K562 (cell line): ENCODE measurements around the gene HEBP2. TPM values are rescaled to one million over a fixed set of nuclear protein-coding genes. Genes with fewer than 3 reads are reported as not detected.

Experiments used
- ARID3A ChIP-seq: IDR thresholded peaks from 2 replicates; pipeline ENCODE4 v1.6.1; 2012; ENCODE audit warnings: low read depth, low read length, improper control_type of control experiment, borderline replicate concordance
- CBX3 ChIP-seq, 2 experiments: IDR thresholded peaks; 1 replicate in 1 of 2; 2 replicates in 1 of 2; pipeline ENCODE4 v1.6.1; 2012; ENCODE audit warnings: inconsistent platforms in 2 of 2, low read length in 2 of 2, borderline replicate concordance in 1 of 2, control low read depth in 1 of 2
- GATA2 ChIP-seq: sonication (generic); formaldehyde crosslinking; IDR thresholded peaks from 2 replicates; pipeline ENCODE4 v1.4.0; 2020; ENCODE audit warnings: mild to moderate bottlenecking, missing genetic modification reagents
- HMG20A ChIP-seq: fragments of 450-650 bp; formaldehyde crosslinking; conservative IDR thresholded peaks from 2 replicates; pipeline ENCODE4 v1.4.0; 2020; ENCODE audit warnings: mild to moderate bottlenecking, mixed read lengths
- HMGXB4 ChIP-seq: sonication (generic); formaldehyde crosslinking; IDR thresholded peaks from 2 replicates; pipeline ENCODE4 v1.8.1; 2023; ENCODE audit warnings: mild to moderate bottlenecking, missing genetic modification reagents
- KAT2B ChIP-seq: IDR thresholded peaks from one replicate; pipeline ENCODE4 v1.6.1; 2012; ENCODE audit warnings: low read depth, mild to moderate bottlenecking, control low read depth, inconsistent platforms, low read length, moderate library complexity
- KLF13 ChIP-seq: fragments of 450-650 bp; IDR thresholded peaks from 2 replicates; pipeline ENCODE4 v1.6.1; 2016; ENCODE audit warnings: missing genetic modification characterization, low read depth, mild to moderate bottlenecking, missing compliant biosample characterization, moderate library complexity, borderline replicate concordance
- MAZ ChIP-seq, 2 experiments: fragments of 450-650 bp in 1 of 2; sonication (generic) in 1 of 2; formaldehyde crosslinking; IDR thresholded peaks in 1 of 2; conservative IDR thresholded peaks in 1 of 2; 2 replicates each; pipeline versions ENCODE4 v1.4.0 to v1.5.0; 2020; ENCODE audit warnings: mild to moderate bottlenecking in 1 of 2, missing genetic modification reagents in 1 of 2
- MCM7 ChIP-seq, 2 experiments: fragments of 450-650 bp; IDR thresholded peaks; 2 replicates each; pipeline ENCODE4 v1.6.1; 2016 to 2018
- MECOM ChIP-seq: fragments of 250-450 bp; sonication (Bioruptor Pico); IDR thresholded peaks from 2 replicates; pipeline ENCODE4 v1.8.0; 2022; ENCODE audit warnings: inconsistent platforms
- POLR2B ChIP-seq: fragments of 450-650 bp; IDR thresholded peaks from 2 replicates; pipeline ENCODE4 v1.6.1; 2018; ENCODE audit warnings: low read depth; ENCODE audit not compliant: partially characterized antibody
- SMARCB1 ChIP-seq: IDR thresholded peaks from 2 replicates; pipeline ENCODE4 v1.6.1; 2011; ENCODE audit warnings: improper control_type of control experiment, low read depth; ENCODE audit not compliant: insufficient read length
- TFAM ChIP-seq: fragments of 250-450 bp; sonication (Bioruptor Pico); conservative IDR thresholded peaks from 2 replicates; pipeline ENCODE4 v1.5.0; 2021; ENCODE audit warnings: mild to moderate bottlenecking, moderate library complexity
- U2AF1 ChIP-seq: fragments of 200-400 bp; formaldehyde crosslinking; optimal IDR thresholded peaks from 2 replicates; pipeline ENCODE3; 2017; ENCODE audit warnings: mild to moderate bottlenecking, low read depth, low read length, moderate library complexity
- XRCC3 ChIP-seq: fragments of 450-650 bp; IDR thresholded peaks from 2 replicates; pipeline ENCODE4 v1.6.1; 2017; ENCODE audit warnings: mild to moderate bottlenecking, moderate library complexity
- ZNF696 ChIP-seq: fragments of 250-450 bp; sonication (Bioruptor Pico); conservative IDR thresholded peaks from 2 replicates; pipeline ENCODE4 v1.4.0; 2020; ENCODE audit warnings: mild to moderate bottlenecking, moderate library complexity
- polyA plus RNA-seq, 8 experiments: library from polyadenylated mRNA; depleted of rRNA in 4 of 8; stranded (reverse) in 5 of 8; unstranded in 3 of 8; fragments of >200 nt; fragmentation: Nextera tagmentation in 2 of 8; fragmentation: Illumina TruSeq in 1 of 8; extraction: Ambion mirVana in 2 of 8; extraction: Trizol in 1 of 8; gene quantifications; 2 replicates each; pipeline versions ENCODE4 v1.2.1 to v1.2.3, GENCODE V29; 2011 to 2014; ENCODE audit warnings: inconsistent platforms in 1 of 8, missing spikeins in 1 of 8
- total RNA-seq, 7 experiments: library from RNA; depleted of rRNA in 6 of 7; stranded (reverse); fragments of >200 nt in 6 of 7; fragmentation: Illumina TruSeq in 2 of 7; extraction: Trizol in 2 of 7; gene quantifications; 2 replicates each; pipeline versions ENCODE4 v1.2.1 to v1.2.3, GENCODE V29; 2011 to 2021; ENCODE audit warnings: low replicate concordance in 1 of 7

Gene HEBP2
- total and polyA plus RNA-seq, 9 of the 15 experiments (the other 6 are each of a cell fraction or from before 2014, with no cell fraction given), result 8.5 to 63.7 (median 36.9) TPM

- no peak for TF ChIP-seq ZNF696 (CRISPR knock-in tag)
- TF ChIP-seq POLR2B, result no peak
- TF ChIP-seq GATA2 (CRISPR knock-in tag), result no peak
- TF ChIP-seq TFAM (CRISPR knock-in tag), result no peak
- no peak for TF ChIP-seq KAT2B
- no peak for TF ChIP-seq MCM7 (IDR thresholded peaks at IDR 0.05)
- TF ChIP-seq XRCC3, result no peak
- no peak for TF ChIP-seq CBX3 (IDR thresholded peaks at IDR 0.05; ENCODE audit: borderline replicate concordance in 1 of 2, low read length in 2 of 2)
- no peak for TF ChIP-seq SMARCB1
- TF ChIP-seq MAZ (CRISPR knock-in tag; conservative IDR thresholded peaks at IDR 0.05 in 1 of 2, IDR thresholded peaks at IDR 0.05 in 1 of 2), result no peak
- no peak for TF ChIP-seq KLF13 (tag)
- no peak for TF ChIP-seq HMG20A (CRISPR knock-in tag)
- TF ChIP-seq U2AF1, result no peak
- peak; percentile 60; the same call in 1 of the 2 replicates for TF ChIP-seq ARID3A
- TF ChIP-seq MECOM (CRISPR knock-in tag), result no peak
- TF ChIP-seq HMGXB4 (CRISPR knock-in tag), result no peak
Measured at GRCh38 chr6:138371720-138372119, 32.3 kb upstream of the HEBP2 start (continued).
